GM21529 (cell line): ENCODE data around the gene TRIM39.

ENCODE experiments used
- ATAC-seq: cut with Tn5 transposase; IDR thresholded peaks from one replicate; pipeline ENCODE4 v1.9.1; 2021; ENCODE audit not compliant: unreplicated experiment

TRIM39 gene

DNA sequence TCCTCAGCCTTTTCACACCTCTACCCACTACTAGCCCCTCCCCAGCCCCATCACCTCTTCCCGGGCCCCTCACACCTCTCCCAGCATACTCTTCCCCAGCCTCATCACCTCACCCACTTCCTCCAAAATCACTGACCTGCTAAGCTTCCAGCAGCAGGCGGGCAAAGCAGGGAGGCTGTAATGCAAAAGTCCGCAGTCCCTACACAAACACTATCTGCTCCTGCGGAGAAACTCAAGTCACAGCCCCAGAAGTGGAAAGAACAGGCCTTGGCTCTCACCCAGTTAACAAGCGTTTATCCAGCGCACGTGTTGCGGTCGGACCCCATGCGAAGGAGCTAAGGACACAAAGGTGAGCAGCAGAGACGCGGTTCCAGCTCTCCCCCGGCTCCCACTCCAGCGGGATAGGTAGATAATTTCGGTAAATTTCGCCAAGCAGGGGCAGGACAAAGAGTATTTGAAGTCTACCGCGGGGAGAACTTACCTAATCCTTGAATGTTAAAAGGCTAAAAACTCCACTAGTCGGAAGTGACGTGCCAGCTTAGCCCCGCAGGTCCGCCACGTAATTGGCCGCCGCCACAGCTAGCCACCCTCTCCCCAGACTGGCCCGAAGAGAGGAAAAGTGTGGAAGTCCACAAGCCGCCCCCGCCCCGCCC is 728 bp upstream of the TRIM39 start:
- ATAC-seq = peak; percentile 46

GRCh38 chr6:30327232-30327746 is 562 bp downstream of the TRIM39 start:
- ATAC-seq = no peak

DNA sequence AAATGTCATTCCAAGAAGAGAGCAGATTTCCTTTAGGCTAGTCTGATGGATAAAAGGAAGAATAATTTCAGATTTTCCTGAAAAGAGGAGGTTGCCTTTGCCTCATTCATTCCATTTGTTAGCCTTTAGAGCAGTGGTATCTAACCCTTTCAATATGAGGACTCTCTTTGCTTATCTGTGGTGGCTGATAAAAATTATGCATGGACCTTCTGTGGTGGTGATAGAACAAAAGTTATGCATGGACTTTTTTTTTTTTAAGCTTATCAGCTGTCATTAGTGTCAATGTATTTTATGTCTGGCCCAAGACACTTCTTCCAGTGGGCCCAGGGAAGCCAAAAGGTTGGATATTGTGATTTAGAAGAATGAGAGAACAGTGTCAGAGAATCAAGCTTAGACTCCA is 1.7 kb downstream of the TRIM39 start:
- no peak for ATAC-seq

DNA sequence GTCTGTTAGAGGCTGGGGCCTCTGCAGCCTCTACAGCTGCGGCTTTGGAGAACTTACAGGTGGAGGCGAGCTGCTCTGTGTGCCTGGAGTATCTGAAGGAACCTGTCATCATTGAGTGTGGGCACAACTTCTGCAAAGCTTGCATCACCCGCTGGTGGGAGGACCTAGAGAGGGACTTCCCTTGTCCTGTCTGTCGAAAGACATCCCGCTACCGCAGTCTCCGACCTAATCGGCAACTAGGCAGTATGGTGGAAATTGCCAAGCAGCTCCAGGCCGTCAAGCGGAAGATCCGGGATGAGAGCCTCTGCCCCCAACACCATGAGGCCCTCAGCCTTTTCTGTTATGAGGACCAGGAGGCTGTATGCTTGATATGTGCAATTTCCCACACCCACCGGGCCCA is 2.6 kb downstream of the TRIM39 start:
- ATAC-seq = no peak

- no peak for ATAC-seq
Measured at GRCh38 chr6:30331981-30332380, 5.3 kb downstream of the TRIM39 start.

DNA sequence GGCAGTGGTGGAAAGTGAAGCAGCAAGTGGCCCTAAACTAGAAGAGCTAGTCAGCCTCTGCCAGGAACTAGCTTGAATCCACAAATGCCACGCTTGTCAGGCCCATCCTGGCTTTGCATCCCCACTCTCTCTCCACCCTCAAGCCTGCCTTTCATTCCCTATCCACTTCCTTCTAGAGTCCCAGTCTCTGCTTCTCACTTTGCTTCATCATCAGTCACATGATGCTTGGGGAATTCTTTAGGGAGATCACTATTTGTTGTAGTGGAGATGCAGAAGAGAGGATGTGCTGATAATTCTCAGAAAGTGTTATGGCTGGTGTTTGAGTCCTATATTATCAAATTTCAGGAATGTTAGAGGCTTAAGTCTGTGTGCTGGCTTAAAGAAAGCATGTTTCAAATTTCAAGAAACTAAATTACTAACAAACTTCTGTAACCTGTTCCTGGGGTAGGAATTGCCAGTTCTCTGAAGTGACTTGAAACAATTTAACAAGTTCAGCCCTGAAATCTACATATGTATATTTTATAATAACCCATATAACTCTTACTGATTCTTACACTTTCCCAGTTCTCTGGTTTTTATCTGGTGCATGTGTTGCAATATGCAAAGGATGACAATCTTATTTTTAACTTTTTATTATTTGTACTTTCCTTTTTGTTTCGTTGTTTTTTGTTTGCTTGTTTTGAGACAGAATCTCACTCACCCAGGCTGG is 7.5 kb downstream of the TRIM39 start:
- no peak for ATAC-seq

DNA sequence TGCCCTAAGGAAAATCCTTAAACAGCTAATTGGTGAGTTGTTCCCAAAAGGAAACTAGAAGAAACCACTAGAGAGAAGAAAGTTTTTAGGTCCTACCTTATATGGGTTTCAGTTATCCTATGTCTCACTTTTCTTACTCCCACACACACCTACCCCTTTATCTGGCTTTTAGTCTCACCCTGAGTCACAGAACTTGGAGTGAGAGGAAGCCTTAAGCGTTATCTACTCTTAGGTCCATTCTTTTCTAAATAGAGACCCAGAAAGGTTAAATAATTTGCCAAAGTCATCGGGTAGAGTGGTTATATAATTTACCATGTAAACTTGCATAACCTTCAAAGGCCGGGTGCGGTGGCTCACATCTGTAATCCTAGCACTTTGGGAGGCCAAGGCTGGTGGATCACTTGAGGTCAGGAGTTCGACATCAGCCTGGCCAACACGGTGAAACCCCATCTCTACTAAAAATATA is 13.9 kb downstream of the TRIM39 start:
- no peak for ATAC-seq

DNA sequence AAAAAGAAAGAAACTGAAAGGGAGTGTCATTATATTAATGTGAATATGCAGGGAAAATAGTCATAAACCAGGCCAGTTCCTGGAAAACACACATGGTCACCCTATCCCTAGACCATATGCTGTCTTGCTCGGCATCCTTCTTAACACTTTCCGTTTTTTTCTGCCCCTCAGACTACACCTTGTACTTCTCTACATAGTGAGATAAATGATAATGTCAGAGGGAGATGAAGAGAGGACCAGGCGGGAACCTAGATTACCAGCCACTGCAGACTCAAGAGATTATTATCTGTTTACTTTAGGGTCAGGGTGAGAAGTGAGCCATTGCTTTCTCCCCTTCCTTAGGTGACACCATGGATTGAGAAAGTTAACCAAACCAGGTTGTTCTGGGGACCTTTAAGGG is 14.5 kb downstream of the TRIM39 start:
- no peak for ATAC-seq

DNA sequence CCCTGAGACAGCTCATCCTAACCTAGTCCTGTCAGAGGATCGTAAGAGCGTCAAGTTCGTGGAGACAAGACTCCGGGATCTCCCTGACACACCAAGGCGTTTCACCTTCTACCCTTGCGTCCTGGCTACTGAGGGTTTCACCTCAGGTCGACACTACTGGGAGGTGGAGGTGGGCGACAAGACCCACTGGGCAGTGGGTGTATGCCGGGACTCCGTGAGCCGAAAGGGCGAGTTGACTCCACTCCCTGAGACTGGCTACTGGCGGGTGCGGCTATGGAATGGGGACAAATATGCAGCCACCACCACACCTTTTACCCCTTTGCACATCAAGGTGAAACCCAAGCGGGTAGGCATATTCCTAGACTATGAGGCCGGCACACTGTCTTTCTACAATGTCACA is 15.0 kb downstream of the TRIM39 start:
- ATAC-seq = no peak

- no peak for ATAC-seq
Measured at GRCh38 chr6:30344191-30344867, 17.6 kb downstream of the TRIM39 start.

DNA sequence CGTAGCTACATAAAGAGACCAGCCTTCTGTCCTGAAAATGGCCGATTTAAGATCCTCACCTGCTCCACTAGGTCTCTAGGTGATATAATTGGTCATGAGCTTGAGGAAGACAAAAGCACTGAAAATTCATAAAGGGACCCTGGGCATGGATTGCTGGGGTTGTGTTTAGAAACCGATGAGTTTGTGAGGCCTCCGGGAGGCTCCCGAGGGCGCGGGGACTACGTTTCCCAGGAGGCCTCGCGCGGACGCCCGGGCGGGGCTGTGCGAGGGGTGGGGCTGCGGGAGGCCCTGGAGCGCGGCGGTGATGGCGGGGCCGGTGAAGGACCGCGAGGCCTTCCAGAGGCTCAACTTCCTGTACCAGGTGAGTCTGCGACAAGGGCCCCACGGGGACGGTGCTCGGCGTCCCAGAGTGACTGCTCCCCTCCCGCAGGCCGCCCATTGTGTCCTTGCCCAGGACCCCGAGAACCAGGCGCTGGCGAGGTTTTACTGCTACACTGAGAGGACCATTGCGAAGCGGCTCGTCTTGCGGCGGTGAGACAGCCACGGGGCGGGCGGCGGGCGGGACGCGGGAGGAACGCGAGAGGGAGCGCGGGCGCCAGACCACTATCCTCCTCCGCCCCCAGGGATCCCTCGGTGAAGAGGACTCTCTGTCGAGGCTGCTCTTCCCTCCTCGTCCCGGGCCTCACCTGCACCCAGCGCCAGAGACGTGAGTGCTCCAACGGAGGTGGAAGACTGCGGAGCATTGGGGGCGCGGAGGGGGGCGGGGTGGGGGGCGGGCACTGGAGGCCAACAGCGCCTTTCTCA is 18.3 kb downstream of the TRIM39 start, which contains the start of gene RPP21:
TSS of gene RPP21 (plus strand) at position 289 of the 804 bp plus-strand sequence. CDS start at position 305, 16 bp downstream.
- ATAC-seq = peak; percentile 97

- ATAC-seq = no peak
Measured at GRCh38 chr6:30345852-30346251, 19.1 kb downstream of the TRIM39 start.

GRCh38 chr6:30348957-30349356 is 22.2 kb downstream of the TRIM39 start:
- ATAC-seq = no peak

- no peak for ATAC-seq
Measured at GRCh38 chr6:30349421-30350177, 22.9 kb downstream of the TRIM39 start.

GRCh38 chr6:30350524-30350923 is 23.8 kb downstream of the TRIM39 start:
- no peak for ATAC-seq

DNA sequence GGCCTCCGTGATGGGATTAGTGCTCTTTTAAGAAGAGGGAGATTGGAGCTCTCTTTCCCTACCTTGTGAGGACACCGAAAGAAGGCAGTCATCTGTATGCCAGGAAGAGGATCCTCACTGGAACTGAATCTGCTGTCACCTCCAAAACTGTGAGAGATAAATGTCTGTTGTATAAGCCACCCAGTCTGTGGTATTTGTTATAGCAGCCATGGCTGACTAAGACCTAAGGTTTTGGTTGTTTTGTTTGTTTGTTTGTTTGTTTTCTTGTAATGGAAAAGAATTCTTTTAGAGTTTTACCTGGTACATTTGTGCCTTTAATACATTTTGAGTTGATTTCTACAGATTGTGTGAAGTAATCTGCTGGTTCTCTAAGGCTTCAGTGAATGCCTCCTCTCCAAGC is 25.8 kb downstream of the TRIM39 start:
- no peak for ATAC-seq

DNA sequence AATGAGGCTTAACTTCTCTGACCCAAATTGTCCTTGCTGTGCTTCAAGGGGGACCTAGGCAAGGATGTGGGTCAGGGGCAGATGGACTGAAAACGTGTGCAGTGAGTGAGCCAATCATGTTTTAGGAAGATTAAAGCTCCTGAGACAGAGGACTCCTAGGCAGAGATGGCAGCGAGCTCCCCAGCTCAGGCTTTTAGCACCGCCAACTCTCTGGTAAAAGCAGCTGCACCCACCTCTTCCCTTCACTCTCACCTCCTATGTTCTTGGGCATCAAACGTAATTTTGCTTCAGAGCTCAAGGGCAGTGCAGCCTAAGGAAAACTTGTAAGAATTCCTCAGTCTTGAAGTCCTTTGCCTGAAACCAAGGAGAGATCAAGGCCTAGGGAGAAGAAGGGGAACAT is 28.6 kb downstream of the TRIM39 start:
- ATAC-seq = no peak

GRCh38 chr6:30356536-30356935 is 29.8 kb downstream of the TRIM39 start:
- ATAC-seq = no peak

GRCh38 chr6:30357678-30358540 is 31.2 kb downstream of the TRIM39 start:
- ATAC-seq = no peak
